ENCODE measurements around the gene TMEM271. TPM values are rescaled to one million over a fixed set of nuclear protein-coding genes. Genes with fewer than 3 reads are reported as not detected.
A peak's percentile ranks its signal among the peaks of the same experiment; 100 is the strongest.

The TMEM271 gene
- total and polyA plus RNA-seq, 5 donors from 2014 or later = not detected

DNA sequence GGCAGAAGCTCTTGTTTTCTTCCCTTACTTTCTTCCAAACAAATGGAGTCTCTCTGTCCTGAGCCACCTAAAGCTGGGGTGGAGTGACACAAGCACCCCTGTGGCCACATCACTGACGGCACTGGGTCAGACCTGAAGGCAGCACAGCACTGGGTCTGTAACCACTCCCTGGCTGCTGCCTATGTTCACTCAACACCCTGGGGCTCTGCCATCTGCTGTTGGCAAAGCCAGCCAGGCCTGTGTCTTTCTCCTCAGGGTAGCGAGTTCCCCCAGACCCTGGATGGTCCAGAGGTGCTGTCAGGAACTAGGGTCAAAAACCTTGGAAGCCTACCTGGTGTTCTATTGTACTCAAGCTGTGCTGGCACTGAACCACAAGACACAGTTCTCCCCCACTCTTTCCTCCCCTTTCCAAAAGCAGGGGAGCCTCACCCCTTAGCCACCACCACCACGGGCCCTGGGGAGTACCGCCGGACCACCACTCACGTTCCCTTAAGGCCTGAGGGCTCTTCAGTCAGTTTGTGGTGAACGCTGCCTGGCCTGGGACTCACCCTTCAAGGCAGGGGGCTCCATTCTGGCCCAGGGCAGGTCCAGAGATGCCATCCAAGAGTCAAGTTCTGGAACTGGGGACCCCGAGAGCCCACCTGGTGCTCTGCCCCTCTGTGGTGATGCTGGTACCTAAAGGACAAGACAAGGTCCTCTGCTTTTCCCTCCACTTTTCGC, 31.5 kb downstream of the TMEM271 start:
- DNase-seq (no peak), ATAC-seq (ENCODE audit: low read depth in 2 of 2) (no peak)
- no peak overlapping the region for H3K27ac Mint-ChIP-seq

DNA sequence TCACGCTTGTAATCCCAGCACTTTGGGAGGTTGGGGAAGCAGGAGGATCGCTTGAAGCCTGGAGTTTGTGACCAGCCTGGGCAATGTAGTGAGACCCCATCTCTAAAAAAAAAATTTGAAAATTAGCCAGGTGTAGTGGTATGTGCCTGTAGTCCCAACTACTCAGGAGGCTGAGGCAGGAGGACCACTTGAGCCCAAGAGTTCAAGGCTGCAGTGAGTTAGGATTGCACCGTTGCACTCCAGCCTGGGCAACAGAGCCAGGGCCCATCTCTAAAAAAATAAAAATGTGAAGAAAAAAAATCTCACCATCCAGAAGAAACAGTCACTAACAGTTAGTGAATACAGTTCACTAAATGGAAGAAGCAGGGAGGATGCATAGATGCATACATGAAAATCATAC, 34.8 kb downstream of the TMEM271 start:
- Histone ChIP-seq H3K36me3 (ENCODE audit: control insufficient read depth, insufficient read depth, low read length) (no peaks in the 10 kb centered on the region), H3K27me3 (ENCODE audit: control insufficient read depth, insufficient read depth, low read length) (no peaks in the 10 kb centered on the region), H3K4me1 (ENCODE audit: control insufficient read depth, insufficient read depth, low read length, poor library complexity, severe bottlenecking) (no peaks in the 10 kb centered on the region), H3K4me3 (ENCODE audit: low read depth, low read length) (no peak overlapping the region), H3K9me3 (ENCODE audit: control insufficient read depth in 2 of 2, low read length in 2 of 2) (no peaks in the 10 kb centered on the region), H3K27ac (ENCODE audit: insufficient read depth, low read length, poor library complexity, severe bottlenecking) (no peak overlapping the region)
- DNase-seq (no peak), ATAC-seq (ENCODE audit: low read depth in 2 of 2) (no peak)
- H3K9me3 Mint-ChIP-seq = peaks cover 0 to 6% (median 2%) of the 10 kb centered on the region in 7 donors
- no peak overlapping the region for H3K4me3 Mint-ChIP-seq
- no peaks in the 10 kb centered on the region for H3K4me1 Mint-ChIP-seq
- H3K27me3 Mint-ChIP-seq = peaks cover 7% of the 10 kb centered on the region
- no peak overlapping the region for H3K27ac Mint-ChIP-seq
- peaks cover 24% of the 10 kb centered on the region for H3K36me3 Mint-ChIP-seq

More for the DNA sequence above, 31.5 kb downstream of the TMEM271 start:
- H3K27me3 Mint-ChIP-seq = peaks cover 7% of the 10 kb centered on the region
- H3K4me1 Mint-ChIP-seq = no peaks in the 10 kb centered on the region
- H3K4me1 ChIP-seq (ENCODE audit: control insufficient read depth, insufficient read depth, low read length, poor library complexity, severe bottlenecking) = no peaks in the 10 kb centered on the region
- H3K27ac ChIP-seq (ENCODE audit: insufficient read depth, low read length, poor library complexity, severe bottlenecking) = no peak overlapping the region
- H3K9me3 Mint-ChIP-seq = peaks cover 0 to 8% (median 2%) of the 10 kb centered on the region in 7 donors
- H3K36me3 ChIP-seq (ENCODE audit: control insufficient read depth, insufficient read depth, low read length) = no peaks in the 10 kb centered on the region
- H3K9me3 ChIP-seq (ENCODE audit: control insufficient read depth in 2 of 2, low read length in 2 of 2) = peaks cover 0 to 2% of the 10 kb centered on the region in 2 experiments
- H3K27me3 ChIP-seq (ENCODE audit: control insufficient read depth, insufficient read depth, low read length) = no peaks in the 10 kb centered on the region
- peaks cover 4% of the 10 kb centered on the region for H3K36me3 Mint-ChIP-seq
- no peak overlapping the region for H3K4me3 Mint-ChIP-seq
- no peak overlapping the region for H3K4me3 ChIP-seq (ENCODE audit: low read depth, low read length)

DNA sequence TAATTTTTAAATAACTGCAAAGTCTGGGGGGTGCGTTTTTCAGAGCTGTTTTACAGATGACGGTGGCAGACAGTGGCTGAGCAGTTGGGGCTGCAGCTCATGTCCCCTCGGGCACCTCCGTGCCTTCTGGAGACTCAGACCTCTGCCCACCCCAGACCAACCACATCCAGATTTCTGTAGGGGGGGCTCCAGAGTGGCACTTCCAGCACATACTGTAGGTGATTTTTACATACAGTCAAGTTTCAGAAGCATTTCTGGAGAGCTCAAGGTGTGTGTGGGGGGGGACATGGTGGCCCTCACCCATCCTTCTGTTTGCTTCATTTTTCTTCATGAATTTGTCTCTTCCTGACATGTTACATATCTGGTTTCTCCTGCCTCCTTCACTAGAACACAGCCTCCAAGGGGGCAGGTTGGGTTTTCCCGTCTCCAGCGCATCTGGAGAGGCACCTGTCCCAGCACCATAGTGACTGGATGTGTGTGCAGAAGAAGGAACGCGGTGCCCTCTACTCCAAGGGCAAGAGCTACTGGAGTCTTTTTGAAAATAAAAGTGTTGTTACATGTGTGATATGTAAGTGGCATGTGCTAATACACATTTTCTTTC, 37.5 kb downstream of the TMEM271 start:
- Mint-ChIP-seq H3K36me3 (peaks cover 37% of the 10 kb centered on the region), H3K27me3 (no peaks in the 10 kb centered on the region), H3K27ac (no peak overlapping the region), H3K4me1 (no peaks in the 10 kb centered on the region), H3K4me3 (no peak overlapping the region), H3K9me3 (peaks cover 0 to 2% (median 0%) of the 10 kb centered on the region in 7 donors)
- no peak for DNase-seq
- no peaks in the 10 kb centered on the region for H3K4me1 ChIP-seq (ENCODE audit: control insufficient read depth, insufficient read depth, low read length, poor library complexity, severe bottlenecking)
- no peak overlapping the region for H3K4me3 ChIP-seq (ENCODE audit: low read depth, low read length)
- H3K27ac ChIP-seq (ENCODE audit: insufficient read depth, low read length, poor library complexity, severe bottlenecking) = no peak overlapping the region
- ATAC-seq (ENCODE audit: low read depth in 2 of 2) = no peak
- H3K27me3 ChIP-seq (ENCODE audit: control insufficient read depth, insufficient read depth, low read length) = no peaks in the 10 kb centered on the region
- H3K9me3 ChIP-seq (ENCODE audit: control insufficient read depth in 2 of 2, low read length in 2 of 2) = no peaks in the 10 kb centered on the region
- peaks cover 9% of the 10 kb centered on the region for H3K36me3 ChIP-seq (ENCODE audit: control insufficient read depth, insufficient read depth, low read length)

DNA sequence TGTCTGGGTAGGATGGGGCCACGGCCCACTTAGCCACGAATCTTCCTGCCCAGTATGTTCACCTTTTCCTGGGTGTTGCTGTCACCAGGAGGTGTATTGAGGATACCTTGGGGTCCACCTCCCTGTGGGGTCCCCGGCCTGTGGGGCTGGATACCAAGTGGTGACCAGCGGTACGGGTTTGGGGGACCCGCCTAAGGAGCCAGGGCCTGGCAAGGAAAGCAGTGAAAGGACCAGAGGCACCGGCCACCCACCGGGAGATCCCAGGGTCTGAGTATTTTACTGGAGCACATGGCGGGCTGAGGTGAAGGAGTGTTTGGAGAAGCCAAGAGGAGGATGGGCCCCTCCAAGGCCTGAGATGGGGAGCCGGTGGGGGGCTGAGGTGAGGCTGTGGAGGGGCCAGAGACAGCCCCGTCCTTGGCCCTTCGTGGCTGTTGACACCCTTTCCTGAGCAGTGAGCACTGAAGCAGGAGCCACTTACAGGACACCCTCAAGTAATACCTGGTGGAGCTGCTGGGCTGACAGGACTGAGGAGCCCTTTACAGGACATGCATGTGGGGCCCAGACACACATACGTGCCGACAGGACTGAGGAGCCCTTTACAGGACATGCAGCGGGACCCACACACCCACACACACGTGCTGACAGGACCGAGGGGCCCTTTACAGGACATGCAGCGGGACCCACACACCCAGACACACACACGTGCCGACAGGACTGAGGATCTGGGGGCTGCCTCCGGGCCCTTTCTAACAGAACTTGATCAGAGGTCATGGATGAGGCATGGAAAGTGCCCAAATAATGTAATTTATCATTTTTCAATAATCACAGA, 38.4 kb downstream of the TMEM271 start:
- no peak overlapping the region for H3K4me3 Mint-ChIP-seq
- no peaks in the 10 kb centered on the region for H3K9me3 Mint-ChIP-seq
- H3K27me3 Mint-ChIP-seq = no peaks in the 10 kb centered on the region
- Histone ChIP-seq H3K4me1 (ENCODE audit: control insufficient read depth, insufficient read depth, low read length, poor library complexity, severe bottlenecking) (no peaks in the 10 kb centered on the region), H3K27me3 (ENCODE audit: control insufficient read depth, insufficient read depth, low read length) (no peaks in the 10 kb centered on the region), H3K9me3 (ENCODE audit: control insufficient read depth in 2 of 2, low read length in 2 of 2) (no peaks in the 10 kb centered on the region), H3K36me3 (ENCODE audit: control insufficient read depth, insufficient read depth, low read length) (peaks cover 9% of the 10 kb centered on the region), H3K4me3 (ENCODE audit: low read depth, low read length) (no peak overlapping the region), H3K27ac (ENCODE audit: insufficient read depth, low read length, poor library complexity, severe bottlenecking) (no peak overlapping the region)
- H3K27ac Mint-ChIP-seq = no peak overlapping the region
- H3K36me3 Mint-ChIP-seq = peaks cover 41% of the 10 kb centered on the region
- no peak for ATAC-seq (ENCODE audit: low read depth in 2 of 2)
- no peak for DNase-seq
- H3K4me1 Mint-ChIP-seq = no peaks in the 10 kb centered on the region

DNA sequence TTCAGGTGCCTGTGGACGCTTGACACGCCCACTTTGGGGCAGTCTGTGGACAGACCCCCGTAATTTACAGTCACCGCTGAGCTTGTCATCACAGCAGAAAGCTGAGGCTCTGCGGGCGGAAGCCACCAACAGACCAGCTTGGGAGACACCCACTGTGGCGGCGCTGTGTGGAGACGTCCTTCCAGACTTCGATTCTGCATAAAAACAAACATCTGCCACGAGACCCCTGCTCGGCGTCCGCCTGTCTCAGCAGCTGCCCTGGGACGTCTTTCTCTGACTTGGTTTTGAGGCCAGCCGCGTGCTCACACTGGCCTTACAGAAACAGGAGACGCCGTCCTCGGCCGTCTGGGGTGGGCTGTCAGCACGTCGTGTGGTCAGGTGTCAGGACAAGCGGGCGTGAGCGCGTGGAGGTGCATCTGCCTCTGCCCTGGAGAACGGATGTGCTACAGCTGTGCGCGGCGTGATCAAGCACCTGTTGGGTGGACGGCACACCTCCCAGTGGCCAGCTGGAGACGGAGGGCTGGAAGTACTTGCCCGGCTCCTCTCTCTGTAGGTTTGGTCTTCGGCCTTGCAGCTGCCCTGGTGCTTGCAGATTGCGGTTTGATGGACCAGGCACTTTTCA, 39.6 kb downstream of the TMEM271 start:
- no peaks in the 10 kb centered on the region for H3K27me3 ChIP-seq (ENCODE audit: control insufficient read depth, insufficient read depth, low read length)
- H3K27me3 Mint-ChIP-seq = no peaks in the 10 kb centered on the region
- H3K36me3 ChIP-seq (ENCODE audit: control insufficient read depth, insufficient read depth, low read length) = peaks cover 17% of the 10 kb centered on the region
- DNase-seq = no peak
- H3K4me1 Mint-ChIP-seq = peaks cover 0 to 3% (median 0%) of the 10 kb centered on the region in 4 donors
- no peaks in the 10 kb centered on the region for H3K4me1 ChIP-seq (ENCODE audit: control insufficient read depth, insufficient read depth, low read length, poor library complexity, severe bottlenecking)
- H3K9me3 Mint-ChIP-seq = peaks cover 0 to 2% (median 0%) of the 10 kb centered on the region in 7 donors
- H3K27ac ChIP-seq (ENCODE audit: insufficient read depth, low read length, poor library complexity, severe bottlenecking) = no peak overlapping the region
- H3K4me3 Mint-ChIP-seq = no peak overlapping the region
- ATAC-seq (ENCODE audit: low read depth in 2 of 2) = peak in 1 of 2 donors; percentile 7
- no peak overlapping the region for H3K27ac Mint-ChIP-seq
- no peaks in the 10 kb centered on the region for H3K9me3 ChIP-seq (ENCODE audit: control insufficient read depth in 2 of 2, low read length in 2 of 2)
- no peak overlapping the region for H3K4me3 ChIP-seq (ENCODE audit: low read depth, low read length)
- H3K36me3 Mint-ChIP-seq = peaks cover 50% of the 10 kb centered on the region

DNA sequence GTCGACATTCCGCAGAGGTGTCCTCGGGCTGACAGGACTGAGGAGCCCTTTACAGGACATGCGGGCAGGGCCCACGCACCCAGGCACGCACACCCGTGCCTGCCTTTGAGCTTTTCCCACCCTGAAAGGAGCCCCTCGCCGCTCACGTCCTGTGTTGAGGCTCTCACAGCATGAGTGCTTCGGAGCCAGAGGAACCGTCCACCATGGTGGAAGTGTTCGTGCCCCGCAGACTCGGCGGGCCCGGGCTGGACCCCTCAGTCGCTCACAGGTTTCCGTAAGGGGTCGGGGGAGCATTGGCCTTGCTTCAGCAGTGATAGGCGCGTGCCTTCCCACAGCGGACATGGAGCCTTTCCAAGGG, 40.2 kb downstream of the TMEM271 start:
- no peaks in the 10 kb centered on the region for H3K27me3 ChIP-seq (ENCODE audit: control insufficient read depth, insufficient read depth, low read length)
- Mint-ChIP-seq H3K4me3 (no peak overlapping the region), H3K27me3 (no peaks in the 10 kb centered on the region), H3K4me1 (peaks cover 0 to 3% (median 0%) of the 10 kb centered on the region in 4 donors), H3K36me3 (peaks cover 54% of the 10 kb centered on the region), H3K9me3 (peaks cover 0 to 2% (median 0%) of the 10 kb centered on the region in 7 donors), H3K27ac (no peak overlapping the region)
- no peaks in the 10 kb centered on the region for H3K9me3 ChIP-seq (ENCODE audit: control insufficient read depth in 2 of 2, low read length in 2 of 2)
- H3K4me3 ChIP-seq (ENCODE audit: low read depth, low read length) = no peak overlapping the region
- no peaks in the 10 kb centered on the region for H3K4me1 ChIP-seq (ENCODE audit: control insufficient read depth, insufficient read depth, low read length, poor library complexity, severe bottlenecking)
- DNase-seq (no peak), ATAC-seq (ENCODE audit: low read depth in 2 of 2) (no peak)
- peaks cover 22% of the 10 kb centered on the region for H3K36me3 ChIP-seq (ENCODE audit: control insufficient read depth, insufficient read depth, low read length)
- no peak overlapping the region for H3K27ac ChIP-seq (ENCODE audit: insufficient read depth, low read length, poor library complexity, severe bottlenecking)

DNA sequence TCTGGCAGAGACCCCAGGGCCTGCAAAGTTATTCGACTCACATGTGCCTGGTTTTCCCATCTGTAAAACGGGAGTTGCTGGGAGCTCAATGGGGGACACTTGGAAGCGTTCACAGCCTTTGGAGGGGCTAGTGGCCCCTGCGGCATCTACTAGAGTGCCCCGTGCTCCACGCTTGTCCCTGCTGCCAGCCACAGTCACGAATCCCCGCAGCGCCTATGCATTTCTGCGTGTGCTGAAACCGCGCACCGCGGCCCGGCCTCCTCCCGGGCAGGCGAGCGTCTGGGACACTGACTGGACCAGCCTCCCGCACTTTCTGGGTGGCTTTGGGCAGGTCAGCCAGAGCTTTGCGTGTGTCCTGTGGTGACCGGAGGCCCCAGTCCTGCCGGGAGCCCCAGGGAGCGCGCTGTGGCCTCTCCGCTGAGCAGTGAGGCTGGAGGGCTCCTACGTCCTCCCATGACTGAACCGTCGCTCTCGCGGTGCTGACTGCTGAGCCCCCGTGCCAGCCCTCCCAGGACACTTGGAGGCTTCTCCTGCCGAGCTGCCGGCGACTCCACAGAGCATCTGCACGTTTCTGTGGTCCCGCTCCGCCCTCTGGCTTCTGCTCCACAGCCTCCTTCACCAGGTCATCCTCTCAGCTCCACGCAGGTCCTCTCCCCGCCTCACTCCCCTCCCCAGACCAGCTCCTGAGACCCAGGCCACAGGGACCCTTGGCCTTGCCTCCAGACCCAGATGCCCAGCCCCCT, 40.7 kb downstream of the TMEM271 start:
- H3K4me3 ChIP-seq (ENCODE audit: low read depth, low read length) = no peak overlapping the region
- no peaks in the 10 kb centered on the region for H3K4me1 ChIP-seq (ENCODE audit: control insufficient read depth, insufficient read depth, low read length, poor library complexity, severe bottlenecking)
- ATAC-seq (ENCODE audit: low read depth in 2 of 2) (no peak), DNase-seq (no peak)
- peaks cover 26% of the 10 kb centered on the region for H3K36me3 ChIP-seq (ENCODE audit: control insufficient read depth, insufficient read depth, low read length)
- Mint-ChIP-seq H3K4me3 (no peak overlapping the region), H3K4me1 (peaks cover 0 to 3% (median 0%) of the 10 kb centered on the region in 4 donors), H3K36me3 (peaks cover 57% of the 10 kb centered on the region), H3K27me3 (no peaks in the 10 kb centered on the region), H3K9me3 (peaks cover 0 to 2% (median 0%) of the 10 kb centered on the region in 7 donors), H3K27ac (no peak overlapping the region)
- H3K27ac ChIP-seq (ENCODE audit: insufficient read depth, low read length, poor library complexity, severe bottlenecking) = no peak overlapping the region
- no peaks in the 10 kb centered on the region for H3K27me3 ChIP-seq (ENCODE audit: control insufficient read depth, insufficient read depth, low read length)
- H3K9me3 ChIP-seq (ENCODE audit: control insufficient read depth in 2 of 2, low read length in 2 of 2) = no peaks in the 10 kb centered on the region
